Activated CD8-positive, alpha-beta T cell treated with anti-CD3 and anti-CD28 coated beads for 36 hours (primary cell): ENCODE results near the gene ADAMTS17. TPM values are rescaled to one million over a fixed set of nuclear protein-coding genes. Genes with fewer than 3 reads are reported as not detected.

ENCODE experiments used
- ATAC-seq: fragments of 200-7000 bp; cut with Tn5 transposase; one replicate; pipeline ENCODE4 v1.10.0; 2021; ENCODE audit warnings: mild to moderate bottlenecking, moderate library complexity
- CTCF ChIA-PET: fragments of 350-600 bp; sonication (Branson Sonifier 250); formaldehyde crosslinking; loops from one replicate; lab custom pipeline; 2021; ENCODE audit warnings: antibody characterized with exemption; lab: Charles Lee
- POLR2A ChIA-PET: fragments of 350-600 bp; sonication (Branson Sonifier 250); formaldehyde crosslinking; loops from one replicate; lab custom pipeline; 2021; ENCODE audit warnings: antibody characterized with exemption; lab: Charles Lee
- DNase-seq: peaks from one replicate; pipeline ENCODE4 v3.0.0-alpha.2; 2020
- H3K27ac Mint-ChIP-seq: one replicate; pipeline ENCODE4 v1.8.0; 2021; ENCODE audit warnings: mild to moderate bottlenecking, mixed read lengths
- H3K27me3 Mint-ChIP-seq: one replicate; pipeline ENCODE4 v1.8.0; 2021; ENCODE audit warnings: mixed read lengths
- H3K36me3 Mint-ChIP-seq: one replicate; pipeline ENCODE4 v1.8.0; 2021; ENCODE audit warnings: low read depth, mixed read lengths
- H3K4me1 Mint-ChIP-seq: one replicate; pipeline ENCODE4 v1.8.0; 2021; ENCODE audit warnings: low read depth, mixed read lengths
- H3K4me3 Mint-ChIP-seq: one replicate; pipeline ENCODE4 v1.8.0; 2021; ENCODE audit warnings: mild to moderate bottlenecking, moderate library complexity, mixed read lengths
- H3K9me3 Mint-ChIP-seq: one replicate; pipeline ENCODE4 v1.8.0; 2021; ENCODE audit warnings: mixed read lengths
- CTCF ChIP-seq: fragments of 200-600 bp; IDR thresholded peaks from one replicate; pipeline ENCODE4 v1.8.0; 2022; ENCODE audit warnings: antibody characterized with exemption, mild to moderate bottlenecking
- intact Hi-C: fragments of 100-400 bp; cut with micrococcal nuclease; formaldehyde crosslinking; loops from one replicate; pipeline ENCODE4 v1.10.0; 2022
- total RNA-seq, 2 experiments: library from RNA; stranded (reverse); gene quantifications; one replicate each; pipeline ENCODE4 v1.2.3, GENCODE V29; 2021

The ADAMTS17 gene
- total RNA-seq, 2 experiments from 2014 or later = 0.60 to 1.5 TPM

GRCh38 chr15:99966815-99967214 lies 375.0 kb downstream of the ADAMTS17 start:
- no peaks in the 10 kb centered on the region for H3K9me3 Mint-ChIP-seq
- no peak for DNase-seq
- no peaks in the 10 kb centered on the region for H3K36me3 Mint-ChIP-seq
- ChIA-PET POLR2A (no interaction called here), CTCF (no interaction called here)
- ATAC-seq = no peak
- H3K4me1 Mint-ChIP-seq = no peaks in the 10 kb centered on the region
- no peak for TF ChIP-seq CTCF
- no peak overlapping the region for H3K27ac Mint-ChIP-seq
- no peak overlapping the region for H3K4me3 Mint-ChIP-seq
- intact Hi-C loops = no loop called here
- H3K27me3 Mint-ChIP-seq = no peaks in the 10 kb centered on the region

GRCh38 chr15:99965376-99965775 lies 376.4 kb downstream of the ADAMTS17 start:
- no peak for DNase-seq
- intact Hi-C loops = no loop called here
- Mint-ChIP-seq H3K4me3 (no peak overlapping the region), H3K36me3 (no peaks in the 10 kb centered on the region), H3K27me3 (no peaks in the 10 kb centered on the region), H3K4me1 (no peaks in the 10 kb centered on the region), H3K27ac (no peak overlapping the region), H3K9me3 (no peaks in the 10 kb centered on the region)
- ChIA-PET POLR2A (no interaction called here), CTCF (no interaction called here)
- ATAC-seq = no peak
- no peak for TF ChIP-seq CTCF

GRCh38 chr15:99963976-99964375 lies 377.8 kb downstream of the ADAMTS17 start:
- intact Hi-C loops = no loop called here
- Mint-ChIP-seq H3K36me3 (no peaks in the 10 kb centered on the region), H3K27ac (no peak overlapping the region), H3K9me3 (no peaks in the 10 kb centered on the region), H3K4me3 (no peak overlapping the region), H3K4me1 (no peaks in the 10 kb centered on the region), H3K27me3 (peaks cover 3% of the 10 kb centered on the region)
- DNase-seq = no peak
- ChIA-PET POLR2A (no interaction called here), CTCF (interaction anchor here (0.6 kb wide), 1 partner anchor 980 kb away, joined by 3 read pairs; no protein-coding TSS in a partner anchor)
- TF ChIP-seq CTCF = no peak
- no peak for ATAC-seq

- DNase-seq = no peak
- no peak overlapping the region for H3K4me3 Mint-ChIP-seq
- peaks cover 2% of the 10 kb centered on the region for H3K4me1 Mint-ChIP-seq
- intact Hi-C loops = no loop called here
- no peak overlapping the region for H3K27ac Mint-ChIP-seq
- TF ChIP-seq CTCF = no peak
- H3K27me3 Mint-ChIP-seq = peaks cover 3% of the 10 kb centered on the region
- ChIA-PET POLR2A (interaction anchor here (1.3 kb wide), 1 partner anchor 8 kb away, joined by 3 read pairs; no protein-coding TSS in a partner anchor), CTCF (interaction anchor here (0.6 kb wide), 1 partner anchor 981 kb away, joined by 3 read pairs; no protein-coding TSS in a partner anchor)
- no peaks in the 10 kb centered on the region for H3K36me3 Mint-ChIP-seq
- no peak for ATAC-seq
- no peaks in the 10 kb centered on the region for H3K9me3 Mint-ChIP-seq
Observed at GRCh38 chr15:99963096-99963825, 378.5 kb downstream of the ADAMTS17 start.

GRCh38 chr15:99962006-99962561 lies 379.7 kb downstream of the ADAMTS17 start:
- no peaks in the 10 kb centered on the region for H3K36me3 Mint-ChIP-seq
- DNase-seq = no peak
- intact Hi-C loops = no loop called here
- no peak for ATAC-seq
- no peak for TF ChIP-seq CTCF
- no peak overlapping the region for H3K4me3 Mint-ChIP-seq
- ChIA-PET CTCF (interaction anchor here (0.7 to 1.4 kb wide), 2 partner anchors 40 to 377 kb away, joined by 3 to 8 read pairs; no protein-coding TSS in a partner anchor), POLR2A (interaction anchor here (1.3 kb wide), 1 partner anchor 10 kb away, joined by 3 read pairs; no protein-coding TSS in a partner anchor)
- H3K27me3 Mint-ChIP-seq = peaks cover 3% of the 10 kb centered on the region
- no peak overlapping the region for H3K27ac Mint-ChIP-seq
- H3K4me1 Mint-ChIP-seq = peaks cover 7% of the 10 kb centered on the region
- H3K9me3 Mint-ChIP-seq = no peaks in the 10 kb centered on the region
